Hepatocyte (in vitro differentiated cells): ENCODE results near the gene NRN1L. TPM values are rescaled to one million over a fixed set of nuclear protein-coding genes. Genes with fewer than 3 reads are reported as not detected.
"Not testable (repeated sequence)": the region's sequence is repeated elsewhere in the genome, so short reads cannot be mapped to it uniquely, and the experiment has no call there.

ENCODE experiments used
- DNase-seq: peaks from one replicate; pipeline ENCODE4 v3.0.0-alpha.2; 2016; ENCODE audit warnings: low spot score
- H2AFZ ChIP-seq: fragments of 200-600 bp; sonication (generic); 2 replicates; pipeline ENCODE4 v1.6.0; 2016; ENCODE audit warnings: antibody characterized with exemption, mild to moderate bottlenecking
- H3K27ac ChIP-seq: fragments of 200-600 bp; sonication (generic); 2 replicates; pipeline ENCODE4 v1.5.1; 2016; ENCODE audit warnings: mild to moderate bottlenecking
- H3K27me3 ChIP-seq: fragments of 200-600 bp; sonication (generic); 2 replicates; pipeline ENCODE4 v1.6.1; 2016
- H3K36me3 ChIP-seq: fragments of 200-600 bp; sonication (generic); replicated peaks from 2 replicates; pipeline ENCODE4 v1.5.1; 2016; ENCODE audit warnings: low read depth; ENCODE audit not compliant: insufficient read depth
- H3K4me1 ChIP-seq: fragments of 200-600 bp; sonication (generic); 2 replicates; pipeline ENCODE4 v1.5.1; 2016; ENCODE audit warnings: mild to moderate bottlenecking, moderate library complexity; ENCODE audit not compliant: insufficient read depth
- H3K4me2 ChIP-seq: fragments of 200-600 bp; sonication (generic); 2 replicates; pipeline ENCODE4 v1.6.0; 2016
- H3K4me3 ChIP-seq: fragments of 200-600 bp; sonication (generic); 2 replicates; pipeline ENCODE4 v1.5.1; 2016; ENCODE audit warnings: mild to moderate bottlenecking
- H3K79me2 ChIP-seq: fragments of 200-600 bp; sonication (generic); 2 replicates; pipeline ENCODE4 v1.6.0; 2017; ENCODE audit warnings: mild to moderate bottlenecking
- H3K9me2 ChIP-seq: fragments of 200-600 bp; sonication (generic); replicated peaks from 2 replicates; pipeline ENCODE4 v1.6.0; 2017; ENCODE audit warnings: mild to moderate bottlenecking; ENCODE audit not compliant: insufficient read depth
- H3K9me3 ChIP-seq: fragments of 200-600 bp; sonication (generic); 2 replicates; pipeline ENCODE4 v1.5.1; 2016; ENCODE audit warnings: low read depth, mild to moderate bottlenecking
- H4K20me1 ChIP-seq: fragments of 200-600 bp; sonication (generic); 2 replicates; pipeline ENCODE4 v1.6.0; 2016; ENCODE audit warnings: mild to moderate bottlenecking; ENCODE audit not compliant: insufficient read depth, poor library complexity, severe bottlenecking
- CTCF ChIP-seq: fragments of 200-600 bp; sonication (generic); IDR thresholded peaks from 2 replicates; pipeline ENCODE4 v1.5.1; 2016; ENCODE audit warnings: antibody characterized with exemption, mild to moderate bottlenecking; ENCODE audit not compliant: poor library complexity
- EZH2 ChIP-seq: fragments of 200-600 bp; sonication (generic); IDR thresholded peaks from 2 replicates; pipeline ENCODE4 v1.6.1; 2016; ENCODE audit warnings: antibody characterized with exemption, mild to moderate bottlenecking, borderline replicate concordance
- EZH2phosphoT487 ChIP-seq: fragments of 200-600 bp; sonication (generic); IDR thresholded peaks from one replicate; pipeline ENCODE4 v1.6.1; 2018; ENCODE audit warnings: antibody characterized with exemption, mild to moderate bottlenecking, low read depth, moderate library complexity; ENCODE audit not compliant: unreplicated experiment, severe bottlenecking
- WGBS: methylation state at CpG from one replicate; pipeline ENCODE4 v1.1.6; 2016; ENCODE audit warnings: low lambda C conversion rate; ENCODE audit errors: missing lambda C conversion rate; 5-methylcytosine and 5-hydroxymethylcytosine counted together
- polyA plus RNA-seq: library from polyadenylated mRNA; unstranded; fragments of >200 nt; fragmentation: Nextera tagmentation; extraction: Ambion mirVana; gene quantifications from 2 replicates; pipeline ENCODE4 v1.2.1, GENCODE V29; 2016
- total RNA-seq: library from RNA; depleted of rRNA; stranded (reverse); fragments of >200 nt; gene quantifications from 2 replicates; pipeline ENCODE4 v1.2.3, GENCODE V29; 2014

NRN1L gene
- total and polyA plus RNA-seq, 2 experiments from 2014 or later, result 0.73 TPM; not detected in 1

- H3K36me3 ChIP-seq, result no peaks in the 10 kb centered on the region
- TF ChIP-seq EZH2phosphoT487 (no peak), EZH2 (no peak), CTCF (no peak)
- no peak for DNase-seq
- no peaks in the 10 kb centered on the region for H3K27me3 ChIP-seq
- H4K20me1 ChIP-seq, result peaks cover 62% of the 10 kb centered on the region
- H3K79me2 ChIP-seq, result peaks cover 90% of the 10 kb centered on the region
- H3K4me1 ChIP-seq, result peaks cover 14% of the 10 kb centered on the region
- no peak overlapping the region for H2AFZ ChIP-seq
- no peak overlapping the region for H3K4me2 ChIP-seq
- no peak overlapping the region for H3K4me3 ChIP-seq
- no peaks in the 10 kb centered on the region for H3K9me3 ChIP-seq
- H3K9me2 ChIP-seq, result no peaks in the 10 kb centered on the region
- no peak overlapping the region for H3K27ac ChIP-seq
- 98% methylated on average over 6 of the region's 6 CpGs for WGBS
Observed at GRCh38 chr16:67861877-67862276, 22.8 kb upstream of the NRN1L start.

- Histone ChIP-seq H3K9me2 (no peaks in the 10 kb centered on the region), H3K36me3 (no peaks in the 10 kb centered on the region), H2AFZ (no peak overlapping the region), H3K4me2 (no peak overlapping the region), H4K20me1 (peaks cover 59% of the 10 kb centered on the region), H3K4me1 (peaks cover 6% of the 10 kb centered on the region), H3K27ac (no peak overlapping the region), H3K27me3 (no peaks in the 10 kb centered on the region), H3K79me2 (peaks cover 90% of the 10 kb centered on the region), H3K4me3 (no peak overlapping the region), H3K9me3 (no peaks in the 10 kb centered on the region)
- TF ChIP-seq EZH2phosphoT487 (no peak), EZH2 (no peak), CTCF (no peak)
- no peak for DNase-seq
- WGBS, result 92% methylated on average over 11 of the region's 11 CpGs
Observed at GRCh38 chr16:67862623-67863583, 21.8 kb upstream of the NRN1L start.

- H4K20me1 ChIP-seq, result peaks cover 49% of the 10 kb centered on the region
- H3K4me1 ChIP-seq, DNase-seq, H3K27ac ChIP-seq, H3K4me2 ChIP-seq, H3K36me3 ChIP-seq, H2AFZ ChIP-seq, H3K9me2 ChIP-seq, H3K27me3 ChIP-seq, H3K4me3 ChIP-seq, H3K9me3 ChIP-seq: not testable (repeated sequence)
- H3K79me2 ChIP-seq, result peaks cover 85% of the 10 kb centered on the region
- 99% methylated on average over 6 of the region's 6 CpGs for WGBS
Observed at GRCh38 chr16:67864044-67864443, 20.6 kb upstream of the NRN1L start.

- DNase-seq, result no peak
- H3K4me3 ChIP-seq, result no peak overlapping the region
- peaks cover 79% of the 10 kb centered on the region for H3K79me2 ChIP-seq
- no peaks in the 10 kb centered on the region for H3K27me3 ChIP-seq
- TF ChIP-seq EZH2phosphoT487, result no peak
- TF ChIP-seq CTCF, result no peak
- TF ChIP-seq EZH2, result no peak
- 91% methylated on average over 2 of the region's 2 CpGs for WGBS
- H4K20me1 ChIP-seq, result peaks cover 44% of the 10 kb centered on the region
- no peak overlapping the region for H3K27ac ChIP-seq
- H3K9me2 ChIP-seq, result no peaks in the 10 kb centered on the region
- no peak overlapping the region for H3K4me2 ChIP-seq
- no peaks in the 10 kb centered on the region for H3K36me3 ChIP-seq
- peaks cover 3% of the 10 kb centered on the region for H3K4me1 ChIP-seq
- no peaks in the 10 kb centered on the region for H3K9me3 ChIP-seq
- no peak overlapping the region for H2AFZ ChIP-seq
Observed at GRCh38 chr16:67864594-67864993, 20.1 kb upstream of the NRN1L start.
